ENCODE measurements around the gene TMEM220.
"Not testable (repeated sequence)": the region's sequence is repeated elsewhere in the genome, so short reads cannot be mapped to it uniquely, and the experiment has no call there.

TMEM220 gene

GRCh38 chr17:10730247-10730646 lies 424 bp upstream of the TMEM220 start:
- not testable (repeated sequence) for DNase-seq (ENCODE audit: low spot score); FAIRE-seq

- no peak for FAIRE-seq
- no peak for DNase-seq (ENCODE audit: low spot score)
Measured at GRCh38 chr17:10728331-10728892, 1.4 kb downstream of the TMEM220 start.

- no peak for FAIRE-seq
- no peak for DNase-seq (ENCODE audit: low spot score)
Measured at GRCh38 chr17:10727192-10727591, 2.6 kb downstream of the TMEM220 start.

GRCh38 chr17:10726196-10726595 lies 3.6 kb downstream of the TMEM220 start:
- no peak for FAIRE-seq
- no peak for DNase-seq (ENCODE audit: low spot score)

- no peak for DNase-seq (ENCODE audit: low spot score)
Measured at GRCh38 chr17:10725262-10725661, 4.6 kb downstream of the TMEM220 start.

GRCh38 chr17:10724546-10725195 lies 5.2 kb downstream of the TMEM220 start:
- DNase-seq (ENCODE audit: low spot score) (no peak), FAIRE-seq (no peak)

More at GRCh38 chr17:10725262-10725661, 4.6 kb downstream of the TMEM220 start:
- FAIRE-seq = no peak

GRCh38 chr17:10718547-10718946 lies 11.3 kb downstream of the TMEM220 start:
- FAIRE-seq (no peak), DNase-seq (ENCODE audit: low spot score) (no peak)

- FAIRE-seq (no peak), DNase-seq (ENCODE audit: low spot score) (no peak)
Measured at GRCh38 chr17:10716218-10716617, 13.6 kb downstream of the TMEM220 start.

GRCh38 chr17:10713318-10713717 lies 16.5 kb downstream of the TMEM220 start:
- no peak for FAIRE-seq
- no peak for DNase-seq (ENCODE audit: low spot score)

GRCh38 chr17:10705727-10706126 lies 24.1 kb downstream of the TMEM220 start:
- DNase-seq (ENCODE audit: low spot score) (no peak), FAIRE-seq (no peak)

GRCh38 chr17:10702574-10702973 lies 27.2 kb downstream of the TMEM220 start:
- FAIRE-seq (no peak), DNase-seq (ENCODE audit: low spot score) (no peak)

GRCh38 chr17:10699856-10700255 lies 30.0 kb downstream of the TMEM220 start:
- FAIRE-seq = no peak
- DNase-seq (ENCODE audit: low spot score) = no peak

GRCh38 chr17:10698096-10698818 lies 31.6 kb downstream of the TMEM220 start:
- FAIRE-seq (no peak), DNase-seq (ENCODE audit: low spot score) (no peak)

GRCh38 chr17:10697092-10698081 lies 32.4 kb downstream of the TMEM220 start, which contains the start of the genes ADPRM and SCO1:
Gene ADPRM, plus strand, starts transcription at chr17:10697594. Its CDS starts 7,333 bp downstream, at chr17:10704927.
Gene SCO1, minus strand, starts transcription at chr17:10697533. Its CDS starts 26 bp downstream, at chr17:10697507.
- peak; percentile 88 for DNase-seq (ENCODE audit: low spot score)
- FAIRE-seq = no peak

- DNase-seq (ENCODE audit: low spot score); FAIRE-seq: not testable (repeated sequence)
Measured at GRCh38 chr17:10695875-10696407, 33.9 kb downstream of the TMEM220 start.

- no peak for DNase-seq (ENCODE audit: low spot score)
Measured at GRCh38 chr17:10687499-10687898, 42.3 kb downstream of the TMEM220 start.

GRCh38 chr17:10683853-10684252 lies 46.0 kb downstream of the TMEM220 start:
- FAIRE-seq (no peak), DNase-seq (ENCODE audit: low spot score) (peak; percentile 6)

More at GRCh38 chr17:10687499-10687898, 42.3 kb downstream of the TMEM220 start:
- no peak for FAIRE-seq

- FAIRE-seq (no peak), DNase-seq (ENCODE audit: low spot score) (peak; percentile 9)
Measured at GRCh38 chr17:10681866-10682446, 47.9 kb downstream of the TMEM220 start.

GRCh38 chr17:10674704-10675103 lies 55.1 kb downstream of the TMEM220 start:
- no peak for DNase-seq (ENCODE audit: low spot score)
- no peak for FAIRE-seq

- DNase-seq (ENCODE audit: low spot score) (no peak), FAIRE-seq (no peak)
Measured at GRCh38 chr17:10673312-10673711, 56.5 kb downstream of the TMEM220 start.

Measured in urothelium cell line (cell line).